Measurements from ENCODE around the gene TLE4. TPM values are rescaled to one million over a fixed set of nuclear protein-coding genes. Genes with fewer than 3 reads are reported as not detected.

The TLE4 gene
- total and polyA plus RNA-seq, 12 donors: 4.2 to 17.3 (median 11.0) TPM

- intact Hi-C loops (cut with DNase I): loop anchor here in 1 of 10 donors (10.0 kb wide), 1 partner anchor 110 kb away; the partner anchor contains the start of gene TLE4
- no peak for ATAC-seq
- no peak overlapping the region for H3K27ac ChIP-seq
Observed at GRCh38 chr9:79684711-79685575, 113.2 kb downstream of the TLE4 start.

GRCh38 chr9:79685577-79685976 lies 113.8 kb downstream of the TLE4 start:
- intact Hi-C loops (cut with DNase I): loop anchor here in 1 of 10 donors (10.0 kb wide), 1 partner anchor 111 kb away; the partner anchor contains the start of gene TLE4
- no peak for TF ChIP-seq CTCF (IDR thresholded peaks at IDR 0.05)
- DNase-seq (no peak), ATAC-seq (no peak)
- H3K9me3 ChIP-seq: no peaks in the 10 kb centered on the region
- H3K36me3 ChIP-seq: peaks cover 0 to 6% (median 0%) of the 10 kb centered on the region in 9 donors
- peaks cover 0 to 32% (median 13%) of the 10 kb centered on the region in 9 donors for H3K4me1 ChIP-seq
- no peak overlapping the region for H3K27ac ChIP-seq
- no peak overlapping the region for H3K4me3 ChIP-seq
- H3K27me3 ChIP-seq: no peaks in the 10 kb centered on the region
- WGBS, 2 donors: 55 to 74% methylated on average over 1 of the region's 1 CpG

More at GRCh38 chr9:79684711-79685575, 113.2 kb downstream of the TLE4 start:
- Histone ChIP-seq H3K4me3 (no peak overlapping the region), H3K27me3 (no peaks in the 10 kb centered on the region), H3K36me3 (peaks cover 0 to 6% (median 0%) of the 10 kb centered on the region in 9 donors), H3K9me3 (no peaks in the 10 kb centered on the region), H3K4me1 (peaks cover 0 to 32% (median 13%) of the 10 kb centered on the region in 9 donors)
- no peak for TF ChIP-seq CTCF (IDR thresholded peaks at IDR 0.05)
- WGBS, 2 donors: 91 to 94% methylated on average over 8 of the region's 8 CpGs
- DNase-seq: no peak

- no peak for DNase-seq
- no peak overlapping the region for H3K4me3 ChIP-seq
- H3K36me3 ChIP-seq: peaks cover 0 to 6% (median 0%) of the 10 kb centered on the region in 9 donors
- H3K27me3 ChIP-seq: no peaks in the 10 kb centered on the region
- intact Hi-C loops (cut with DNase I): loop anchor here in 1 of 10 donors (10.0 kb wide), 1 partner anchor 112 kb away; the partner anchor contains the start of gene TLE4
- H3K4me1 ChIP-seq: peaks cover 0 to 29% (median 10%) of the 10 kb centered on the region in 9 donors
- peak overlapping the region in 1 of 10 donors; percentile 19 for H3K27ac ChIP-seq
- ATAC-seq: peak in 5 of 8 donors; percentile 44 to 79 (median 62)
- WGBS, 2 donors: 50 to 65% methylated on average over 8 of the region's 8 CpGs
- no peak for TF ChIP-seq CTCF (IDR thresholded peaks at IDR 0.05)
- no peaks in the 10 kb centered on the region for H3K9me3 ChIP-seq
Observed at GRCh38 chr9:79686381-79687130, 114.8 kb downstream of the TLE4 start.

GRCh38 chr9:79687131-79687447 lies 115.3 kb downstream of the TLE4 start:
- ATAC-seq: no peak
- H3K4me3 ChIP-seq: no peak overlapping the region
- H3K27me3 ChIP-seq: no peaks in the 10 kb centered on the region
- no peak overlapping the region for H3K27ac ChIP-seq
- H3K36me3 ChIP-seq: peaks cover 0 to 6% (median 0%) of the 10 kb centered on the region in 9 donors
- intact Hi-C loops (cut with DNase I): loop anchor here in 1 of 10 donors (10.0 kb wide), 1 partner anchor 112 kb away; the partner anchor contains the start of gene TLE4
- DNase-seq: no peak
- H3K9me3 ChIP-seq: no peaks in the 10 kb centered on the region
- TF ChIP-seq CTCF (IDR thresholded peaks at IDR 0.05): no peak
- 87 to 91% methylated on average over 8 of the region's 8 CpGs for WGBS, 2 donors
- H3K4me1 ChIP-seq: peaks cover 0 to 25% (median 10%) of the 10 kb centered on the region in 9 donors
